PC-3 (cell line): ENCODE data around the gene SAMSN1.

Experiments
- CTCF ChIP-seq: fragments of 300-600 bp; sonication (generic); conservative IDR thresholded peaks from 2 replicates; pipeline ENCODE4 v1.5.1; 2017; ENCODE audit warnings: antibody characterized with exemption, low read depth, mild to moderate bottlenecking, low read length
- EZH2 ChIP-seq: fragments of 300-600 bp; sonication (generic); IDR thresholded peaks from one replicate; pipeline ENCODE4 v1.6.1; 2017; ENCODE audit warnings: antibody characterized with exemption, mild to moderate bottlenecking, low read length; ENCODE audit not compliant: unreplicated experiment

GRCh38 chr21:14477133-14477532 lies 69.0 kb downstream of the SAMSN1 start:
- TF ChIP-seq CTCF (no peak), EZH2 (no peak)
